Heart left ventricle (tissue), 13 donors: ENCODE data around the gene PLCG2.

Source experiments
- POLR2A ChIP-seq, 2 donors: fragments of 450-650 bp; IDR thresholded peaks; one replicate each; pipeline ENCODE4 v1.6.1; 2017; ENCODE audit warnings: antibody characterized with exemption in 2 of 2, mild to moderate bottlenecking in 2 of 2, moderate library complexity in 2 of 2
- TF ChIP-seq, protein P1 (sequence below), 12 donors: fragments of 200-600 bp; sonication (generic) in 4 of 12; IDR thresholded peaks; one replicate each; pipeline versions ENCODE4 v1.5.0 to v1.8.0; 2018 to 2022; ENCODE audit warnings: antibody characterized with exemption in 12 of 12, mild to moderate bottlenecking in 5 of 12
- donor health status: ischemic (EF 13 %, LVEDD 7.1; RV severe dilation, severe dysfunction).
- donor health status: DM: no; HTN: yes; CAD: no.
- donor health status: DM: no; HTN: no; CAD: no.
- donor health status: ischemic (EF 25% LVEDD 6.9; RV normal size, moderate dysfunction).
- donor health status: ischemic (EF 25% LVEDD 5.7; RV mildly dilated, moderate dysfunction).
- donor health status: ischemic (EF 35%, LVEDD 5.7; RV mildly dilated, moderate dysfunction).
- donor health status: nonischemic (EF 11% LVEDD 7.7; RV severe dilation, severe dysfunction).
- donor health status: DM: yes; HTN: yes; CAD: no.
- donor health status: PGD.
- donor health status: ischemic (EF 29% LVEDD 5.4; RV normal size, mild dysfunction).
- donor health status: nonischemic (EF 23%, LVEDD 6.1; RV moderate dilation, normal function).

DNA sequence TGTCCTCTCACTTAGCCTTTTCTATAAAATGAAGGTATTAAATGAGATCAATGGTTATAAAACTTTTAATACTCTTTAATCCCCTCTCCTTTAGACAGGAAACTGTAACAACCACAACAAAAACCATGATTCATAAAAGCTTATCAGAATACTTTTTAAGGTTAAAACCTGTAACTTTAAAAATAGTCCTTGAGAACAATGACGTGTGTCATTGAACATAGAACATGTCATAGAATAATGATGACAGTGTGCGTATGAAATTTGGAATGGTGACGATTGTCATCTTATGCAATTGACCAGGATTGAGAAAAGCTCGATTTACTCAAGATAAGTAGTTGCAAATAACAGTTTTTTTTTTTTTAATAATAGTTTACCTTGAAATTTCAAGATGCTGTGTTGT is 94.1 kb downstream of the PLCG2 start:
- no peak for TF ChIP-seq POLR2A (IDR thresholded peaks at IDR 0.05)
- TF ChIP-seq, protein P1, sequence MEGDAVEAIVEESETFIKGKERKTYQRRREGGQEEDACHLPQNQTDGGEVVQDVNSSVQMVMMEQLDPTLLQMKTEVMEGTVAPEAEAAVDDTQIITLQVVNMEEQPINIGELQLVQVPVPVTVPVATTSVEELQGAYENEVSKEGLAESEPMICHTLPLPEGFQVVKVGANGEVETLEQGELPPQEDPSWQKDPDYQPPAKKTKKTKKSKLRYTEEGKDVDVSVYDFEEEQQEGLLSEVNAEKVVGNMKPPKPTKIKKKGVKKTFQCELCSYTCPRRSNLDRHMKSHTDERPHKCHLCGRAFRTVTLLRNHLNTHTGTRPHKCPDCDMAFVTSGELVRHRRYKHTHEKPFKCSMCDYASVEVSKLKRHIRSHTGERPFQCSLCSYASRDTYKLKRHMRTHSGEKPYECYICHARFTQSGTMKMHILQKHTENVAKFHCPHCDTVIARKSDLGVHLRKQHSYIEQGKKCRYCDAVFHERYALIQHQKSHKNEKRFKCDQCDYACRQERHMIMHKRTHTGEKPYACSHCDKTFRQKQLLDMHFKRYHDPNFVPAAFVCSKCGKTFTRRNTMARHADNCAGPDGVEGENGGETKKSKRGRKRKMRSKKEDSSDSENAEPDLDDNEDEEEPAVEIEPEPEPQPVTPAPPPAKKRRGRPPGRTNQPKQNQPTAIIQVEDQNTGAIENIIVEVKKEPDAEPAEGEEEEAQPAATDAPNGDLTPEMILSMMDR (IDR thresholded peaks at IDR 0.05): no peak
